ENCODE results near the gene TRIO. TPM values are rescaled to one million over a fixed set of nuclear protein-coding genes. Genes with fewer than 3 reads are reported as not detected.

TRIO gene
- total RNA-seq, 1 experiment from 2014 or later = 68.4 TPM

- no TSS peak for BruUV-seq (replicated peaks)
- DNase-seq (ENCODE audit: low read depth, low spot score) = no peak
Measured at GRCh38 chr5:14400085-14400484, 256.9 kb downstream of the TRIO start.

More at GRCh38 chr5:14400085-14400484, 256.9 kb downstream of the TRIO start:
- POLR2A ChIA-PET = no interaction called here
- RAD21 ChIA-PET (ENCODE audit: low non-redundant PET in 1 of 2, low total read pairs in 2 of 2, uncharacterized antibody in 2 of 2, unreplicated experiment in 2 of 2) = interaction anchor here in 1 of 2 experiments (0.9 kb wide), 1 partner anchor 249 kb away, joined by 3 read pairs; no protein-coding TSS in a partner anchor
- intact Hi-C loops (cut with micrococcal nuclease) = no loop called here
- no peak overlapping the region for H2AFZ ChIP-seq (ENCODE audit: low read depth, low read length, poor library complexity, severe bottlenecking)
- H3K4me2 ChIP-seq (ENCODE audit: low read length) = no peak overlapping the region
- no peak overlapping the region for H3K4me3 ChIP-seq (replicated peaks in 1 of 2; ENCODE audit: low read depth in 1 of 2, low read length in 2 of 2)
- ATAC-seq = no peak
- H3K9ac ChIP-seq (ENCODE audit: low read length) = no peak overlapping the region
- CTCF ChIA-PET = interaction anchor here (0.7 to 1.9 kb wide), 4 partner anchors 14 to 248 kb away, joined by 3 to 17 read pairs (median 4); no protein-coding TSS in a partner anchor
- no peaks in the 10 kb centered on the region for H3K27me3 ChIP-seq (ENCODE audit: insufficient read depth, low read length)
- no peaks in the 10 kb centered on the region for H4K20me1 ChIP-seq (ENCODE audit: insufficient read depth)
- peaks cover 0 to 5% of the 10 kb centered on the region in 2 experiments; a peak in 1 of 4 replicates for H3K9me3 ChIP-seq (ENCODE audit: control insufficient read depth in 1 of 2, insufficient read depth in 1 of 2, low read depth in 1 of 2, low read length in 2 of 2)
- H3K4me1 ChIP-seq (ENCODE audit: control insufficient read depth in 1 of 2, insufficient read depth in 2 of 2, low read length in 2 of 2) = peaks cover 0 to 8% of the 10 kb centered on the region in 2 experiments; a peak in 1 of 4 replicates
- H3K79me2 ChIP-seq (ENCODE audit: insufficient read depth, low read length) = peaks cover 9% of the 10 kb centered on the region; the same call in 1 of the 2 replicates
- no peaks in the 10 kb centered on the region for H3K9me2 ChIP-seq (ENCODE audit: insufficient read depth)
- TF ChIP-seq SP1 (IDR thresholded peaks at IDR 0.05; ENCODE audit: low read depth) (no peak), SIN3A (IDR thresholded peaks at IDR 0.05; ENCODE audit: low read depth) (no peak), REST (IDR thresholded peaks at IDR 0.05; ENCODE audit: low read depth) (no peak), CEBPB (IDR thresholded peaks at IDR 0.05; ENCODE audit: low read depth) (no peak)
- H3K27ac ChIP-seq (ENCODE audit: low read depth, low read length) = no peak overlapping the region
- peaks cover 2 to 19% of the 10 kb centered on the region in 2 experiments; a peak in 3 of 4 replicates for H3K36me3 ChIP-seq (ENCODE audit: control insufficient read depth in 1 of 2, insufficient read depth in 2 of 2, low read length in 2 of 2)

Data from HCT116 (cell line).